SU-DHL-6 (cell line): Measurements from ENCODE around the gene WDR46.

Source experiments
- H2AFZ ChIP-seq: fragments of 200-600 bp; sonication (generic); 2 replicates; pipeline ENCODE4 v1.6.1; 2014; ENCODE audit warnings: low read depth, mild to moderate bottlenecking, moderate library complexity, mixed read lengths, antibody characterized with exemption, low read length; ENCODE audit not compliant: severe bottlenecking
- H3F3A ChIP-seq: fragments of 200-600 bp; shearing (Covaris generic); 2 replicates; pipeline ENCODE4 v1.6.0; 2016; ENCODE audit warnings: antibody characterized with exemption, mild to moderate bottlenecking; ENCODE audit not compliant: insufficient read depth
- H3K27ac ChIP-seq: fragments of 200-600 bp; sonication (generic); 2 replicates; pipeline ENCODE4 v1.5.1; 2016; ENCODE audit warnings: low read depth, mild to moderate bottlenecking, low read length, moderate library complexity, mixed read lengths
- H3K27me3 ChIP-seq: fragments of 200-600 bp; sonication (generic), shearing (Covaris generic); 2 replicates; pipeline ENCODE4 v1.6.0; 2014; ENCODE audit warnings: mild to moderate bottlenecking, low read length
- H3K36me3 ChIP-seq: fragments of 200-600 bp; sonication (generic); 2 replicates; pipeline ENCODE4 v1.6.1; 2014; ENCODE audit warnings: mild to moderate bottlenecking, low read length, mixed read lengths
- H3K4me2 ChIP-seq: fragments of 300-600, 200-600 bp; shearing (Covaris generic), sonication (generic); 2 replicates; pipeline ENCODE4 v1.6.0; 2014; ENCODE audit warnings: low read length, low read depth, mild to moderate bottlenecking; ENCODE audit not compliant: poor library complexity, severe bottlenecking
- H3K4me3 ChIP-seq: fragments of 200-600 bp; sonication (generic); 2 replicates; pipeline ENCODE4 v1.5.1; 2014; ENCODE audit warnings: antibody characterized with exemption, low read length, mild to moderate bottlenecking, mixed read lengths; ENCODE audit not compliant: insufficient read depth, poor library complexity, severe bottlenecking
- H3K79me2 ChIP-seq: fragments of 200-600 bp; sonication (generic); 2 replicates; pipeline ENCODE4 v1.6.1; 2014; ENCODE audit warnings: mild to moderate bottlenecking, low read length, moderate library complexity; ENCODE audit not compliant: insufficient read depth
- H3K9ac ChIP-seq: fragments of 200-600 bp; sonication (generic); 2 replicates; pipeline ENCODE4 v1.7.0; 2014; ENCODE audit warnings: mild to moderate bottlenecking, low read length
- H3K9me2 ChIP-seq: fragments of 200-600 bp; sonication (generic); replicated peaks from 2 replicates; pipeline ENCODE4 v1.6.1; 2014; ENCODE audit warnings: low read length; ENCODE audit not compliant: insufficient read depth
- H3K9me3 ChIP-seq: fragments of 200-600 bp; sonication (generic); 2 replicates; pipeline ENCODE4 v1.6.1; 2014; ENCODE audit warnings: low read length, mixed read lengths; ENCODE audit not compliant: insufficient read depth
- H4K20me1 ChIP-seq: fragments of 200-600 bp; sonication (generic); 2 replicates; pipeline ENCODE4 v1.6.1; 2014; ENCODE audit warnings: low read depth, mild to moderate bottlenecking, antibody characterized with exemption, low read length, moderate library complexity, mixed read lengths
- CTCF ChIP-seq: fragments of 200-600 bp; sonication (generic); IDR thresholded peaks from one replicate; pipeline ENCODE4 v1.5.1; 2017; ENCODE audit warnings: antibody characterized with exemption, mild to moderate bottlenecking, low read length, moderate library complexity; ENCODE audit not compliant: insufficient read depth, poor library complexity, severe bottlenecking
- EZH2phosphoT487 ChIP-seq: fragments of 200-600 bp; sonication (generic), shearing (Covaris generic); conservative IDR thresholded peaks from 2 replicates; pipeline ENCODE4 v1.6.1; 2018; ENCODE audit warnings: mild to moderate bottlenecking, antibody characterized with exemption, low read length, moderate library complexity, mixed read lengths

The WDR46 gene

GRCh38 chr6:33280539-33280938 is 8.5 kb downstream of the WDR46 start:
- Histone ChIP-seq H3K36me3 (peaks cover 12% of the 10 kb centered on the region; the same call in 1 of the 2 replicates), H2AFZ (no peak overlapping the region), H3K9me3 (no peaks in the 10 kb centered on the region), H3K9ac (no peak overlapping the region), H3K4me2 (no peak overlapping the region), H3K27ac (no peak overlapping the region), H3K4me3 (no peak overlapping the region), H3K9me2 (no peaks in the 10 kb centered on the region), H3K27me3 (no peaks in the 10 kb centered on the region), H3K79me2 (peaks cover under 1% of the 10 kb centered on the region; the same call in 1 of the 2 replicates), H4K20me1 (no peaks in the 10 kb centered on the region), H3F3A (peaks cover 51% of the 10 kb centered on the region)
- TF ChIP-seq CTCF (no peak), EZH2phosphoT487 (no peak)

GRCh38 chr6:33279971-33280511 is 9.0 kb downstream of the WDR46 start:
- no peaks in the 10 kb centered on the region for H3K9me2 ChIP-seq
- H3K79me2 ChIP-seq: peaks cover 6% of the 10 kb centered on the region
- H3K4me3 ChIP-seq: no peak overlapping the region
- H3K9me3 ChIP-seq: no peaks in the 10 kb centered on the region
- H3K9ac ChIP-seq: no peak overlapping the region
- H3K27me3 ChIP-seq: no peaks in the 10 kb centered on the region
- H3K27ac ChIP-seq: no peak overlapping the region
- no peak overlapping the region for H3K4me2 ChIP-seq
- peaks cover 56% of the 10 kb centered on the region for H3F3A ChIP-seq
- TF ChIP-seq CTCF (peak; percentile 56), EZH2phosphoT487 (no peak)
- no peak overlapping the region for H2AFZ ChIP-seq
- peaks cover 14% of the 10 kb centered on the region; the same call in 1 of the 2 replicates for H3K36me3 ChIP-seq
- no peaks in the 10 kb centered on the region; the same call in 1 of the 2 replicates for H4K20me1 ChIP-seq

GRCh38 chr6:33279257-33279695 is 9.8 kb downstream of the WDR46 start:
- Histone ChIP-seq H3F3A (peaks cover 64% of the 10 kb centered on the region), H3K27ac (no peak overlapping the region)

More at GRCh38 chr6:33279257-33279695, 9.8 kb downstream of the WDR46 start:
- Histone ChIP-seq H3K4me3 (no peak overlapping the region), H3K9me3 (no peaks in the 10 kb centered on the region), H3K9me2 (no peaks in the 10 kb centered on the region), H3K27me3 (no peaks in the 10 kb centered on the region), H3K4me2 (no peak overlapping the region), H3K36me3 (peaks cover 14% of the 10 kb centered on the region; the same call in 1 of the 2 replicates), H3K79me2 (peaks cover 13% of the 10 kb centered on the region), H3K9ac (no peak overlapping the region), H2AFZ (no peak overlapping the region), H4K20me1 (peaks cover 5% of the 10 kb centered on the region; the same call in 1 of the 2 replicates)
- TF ChIP-seq CTCF (no peak), EZH2phosphoT487 (no peak)
